Measurements from ENCODE around the gene NLN.

Gene NLN

DNA sequence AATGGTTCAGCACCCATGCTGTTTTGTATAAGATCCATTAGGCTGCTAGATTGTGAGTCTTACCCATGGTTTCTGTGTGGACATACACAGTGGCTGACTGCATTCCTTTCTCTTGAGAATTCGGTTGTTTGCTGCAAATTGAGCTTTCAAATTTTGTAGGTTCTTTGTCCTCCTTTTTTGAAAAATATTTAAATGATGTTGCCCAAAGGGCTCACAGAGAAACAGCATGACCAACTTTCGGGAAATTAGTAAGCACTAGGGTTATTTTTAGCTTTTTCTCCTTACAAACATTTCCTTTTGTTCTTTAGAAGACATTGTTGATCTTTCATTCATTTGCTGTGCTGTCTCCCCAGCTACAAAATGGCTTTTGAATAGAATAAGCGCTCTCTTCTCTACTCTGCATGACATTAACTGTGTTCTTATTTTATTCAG lies 79.4 kb downstream of the NLN start:
- H3K36me3 ChIP-seq (ENCODE audit: control insufficient read depth in 1 of 2, insufficient read depth in 2 of 2, low read length in 2 of 2), result peaks cover 12 to 20% of the 10 kb centered on the region in 2 experiments
- WGBS (ENCODE audit: extremely low coverage, insufficient coverage, insufficient read length), result no CpG with 5 or more reads among the region's 3 CpGs
- H3K4ac ChIP-seq (ENCODE audit: low read depth, low read length), result no peak overlapping the region
- H2BK12ac ChIP-seq (ENCODE audit: low read length), result no peak overlapping the region
- no peaks in the 10 kb centered on the region for H3K79me2 ChIP-seq (ENCODE audit: control insufficient read depth, insufficient read depth, low read length, poor library complexity)
- DNase-seq, result no peak
- no peak overlapping the region for H4K91ac ChIP-seq (ENCODE audit: low read depth, low read length)
- no peak overlapping the region for H3K9ac ChIP-seq (ENCODE audit: low read length)
- no peaks in the 10 kb centered on the region for H3K79me1 ChIP-seq (ENCODE audit: low read length)
- H3K18ac ChIP-seq (ENCODE audit: low read length), result no peak overlapping the region
- H3K14ac ChIP-seq (ENCODE audit: low read length), result no peak overlapping the region
- H3K23ac ChIP-seq (ENCODE audit: low read length), result no peak overlapping the region
- no peak overlapping the region for H2AK5ac ChIP-seq (ENCODE audit: low read length)
- no peak overlapping the region for H3K4me3 ChIP-seq (ENCODE audit: low read depth, low read length)
- H2AFZ ChIP-seq (ENCODE audit: insufficient read depth, low read length, poor library complexity), result no peak overlapping the region
- no peaks in the 10 kb centered on the region for H3K27me3 ChIP-seq (ENCODE audit: insufficient read depth, low read length)
- H2BK120ac ChIP-seq (ENCODE audit: insufficient read depth, low read length, poor library complexity), result no peak overlapping the region
- H3K9me3 ChIP-seq (ENCODE audit: insufficient read depth, low read depth, low read length), result peaks cover 14% of the 10 kb centered on the region
- no peak overlapping the region for H2BK5ac ChIP-seq (ENCODE audit: low read depth, low read length, poor library complexity)
- no peak overlapping the region for H4K8ac ChIP-seq (ENCODE audit: low read depth, low read length)
- no peak overlapping the region for H3K27ac ChIP-seq (ENCODE audit: low read depth, low read length)
- no peak overlapping the region for H4K12ac ChIP-seq (ENCODE audit: low read depth, low read length)
- H3K4me2 ChIP-seq (ENCODE audit: low read length), result no peak overlapping the region
- no peaks in the 10 kb centered on the region for H3K4me1 ChIP-seq (ENCODE audit: control insufficient read depth in 1 of 2, insufficient read depth in 2 of 2, low read length in 2 of 2)

DNA sequence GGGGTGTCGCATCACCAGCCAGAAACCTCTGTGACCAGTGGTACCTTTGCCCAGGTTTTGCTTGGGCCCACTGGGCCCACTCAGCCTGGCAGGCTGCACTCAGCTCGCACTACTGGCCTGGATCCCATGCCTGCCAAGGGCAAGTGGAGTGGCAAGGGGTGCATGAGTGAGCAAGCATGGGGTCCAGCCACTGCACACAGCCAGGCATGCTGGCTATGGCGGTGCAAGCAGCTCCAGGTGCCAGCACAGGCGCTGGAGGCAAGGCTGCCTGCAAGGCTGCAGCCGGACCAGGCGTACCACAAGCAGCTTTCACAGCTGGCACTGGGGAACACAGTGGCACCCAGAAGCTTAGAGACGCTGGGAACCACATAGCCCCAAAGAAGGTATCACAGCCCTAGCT lies 80.1 kb downstream of the NLN start:
- no peak overlapping the region for H2BK5ac ChIP-seq (ENCODE audit: low read depth, low read length, poor library complexity)
- H2BK12ac ChIP-seq (ENCODE audit: low read length), result no peak overlapping the region
- H3K23ac ChIP-seq (ENCODE audit: low read length), result no peak overlapping the region
- no peak overlapping the region for H3K4me2 ChIP-seq (ENCODE audit: low read length)
- H2AFZ ChIP-seq (ENCODE audit: insufficient read depth, low read length, poor library complexity), result no peak overlapping the region
- H2BK120ac ChIP-seq (ENCODE audit: insufficient read depth, low read length, poor library complexity), result no peak overlapping the region
- no peaks in the 10 kb centered on the region for H3K27me3 ChIP-seq (ENCODE audit: insufficient read depth, low read length)
- no peak overlapping the region for H3K9ac ChIP-seq (ENCODE audit: low read length)
- H3K4ac ChIP-seq (ENCODE audit: low read depth, low read length), result no peak overlapping the region
- no peaks in the 10 kb centered on the region for H3K79me1 ChIP-seq (ENCODE audit: low read length)
- no CpG with 5 or more reads among the region's 7 CpGs for WGBS (ENCODE audit: extremely low coverage, insufficient coverage, insufficient read length)
- no peak overlapping the region for H4K12ac ChIP-seq (ENCODE audit: low read depth, low read length)
- peaks cover 12 to 20% of the 10 kb centered on the region in 2 experiments for H3K36me3 ChIP-seq (ENCODE audit: control insufficient read depth in 1 of 2, insufficient read depth in 2 of 2, low read length in 2 of 2)
- peak overlapping the region; percentile 56 for H3K4me3 ChIP-seq (ENCODE audit: low read depth, low read length)
- no peak for DNase-seq
- H3K18ac ChIP-seq (ENCODE audit: low read length), result no peak overlapping the region
- H3K27ac ChIP-seq (ENCODE audit: low read depth, low read length), result no peak overlapping the region
- H3K9me3 ChIP-seq (ENCODE audit: insufficient read depth, low read depth, low read length), result peaks cover 14% of the 10 kb centered on the region
- H4K8ac ChIP-seq (ENCODE audit: low read depth, low read length), result no peak overlapping the region
- no peaks in the 10 kb centered on the region for H3K79me2 ChIP-seq (ENCODE audit: control insufficient read depth, insufficient read depth, low read length, poor library complexity)
- H2AK5ac ChIP-seq (ENCODE audit: low read length), result no peak overlapping the region
- H4K91ac ChIP-seq (ENCODE audit: low read depth, low read length), result no peak overlapping the region
- no peaks in the 10 kb centered on the region for H3K4me1 ChIP-seq (ENCODE audit: control insufficient read depth in 1 of 2, insufficient read depth in 2 of 2, low read length in 2 of 2)
- no peak overlapping the region for H3K14ac ChIP-seq (ENCODE audit: low read length)

GRCh38 chr5:65802820-65803219 lies 80.8 kb downstream of the NLN start:
- H3K4me1 ChIP-seq (ENCODE audit: control insufficient read depth in 1 of 2, insufficient read depth in 2 of 2, low read length in 2 of 2), result no peaks in the 10 kb centered on the region
- H3K27ac ChIP-seq (ENCODE audit: low read depth, low read length), result no peak overlapping the region
- no peak overlapping the region for H3K18ac ChIP-seq (ENCODE audit: low read length)
- H3K4ac ChIP-seq (ENCODE audit: low read depth, low read length), result no peak overlapping the region
- no peak overlapping the region for H2BK5ac ChIP-seq (ENCODE audit: low read depth, low read length, poor library complexity)
- DNase-seq, result no peak
- no peak overlapping the region for H3K4me3 ChIP-seq (ENCODE audit: low read depth, low read length)
- no peaks in the 10 kb centered on the region for H3K79me1 ChIP-seq (ENCODE audit: low read length)
- H3K9ac ChIP-seq (ENCODE audit: low read length), result no peak overlapping the region
- no peak overlapping the region for H2AFZ ChIP-seq (ENCODE audit: insufficient read depth, low read length, poor library complexity)
- H3K27me3 ChIP-seq (ENCODE audit: insufficient read depth, low read length), result no peaks in the 10 kb centered on the region
- H3K9me3 ChIP-seq (ENCODE audit: insufficient read depth, low read depth, low read length), result peaks cover 14% of the 10 kb centered on the region
- no CpG with 5 or more reads among the region's 4 CpGs for WGBS (ENCODE audit: extremely low coverage, insufficient coverage, insufficient read length)
- no peak overlapping the region for H4K12ac ChIP-seq (ENCODE audit: low read depth, low read length)
- H3K4me2 ChIP-seq (ENCODE audit: low read length), result no peak overlapping the region
- no peak overlapping the region for H2AK5ac ChIP-seq (ENCODE audit: low read length)
- H3K14ac ChIP-seq (ENCODE audit: low read length), result no peak overlapping the region
- no peaks in the 10 kb centered on the region for H3K79me2 ChIP-seq (ENCODE audit: control insufficient read depth, insufficient read depth, low read length, poor library complexity)
- no peak overlapping the region for H2BK120ac ChIP-seq (ENCODE audit: insufficient read depth, low read length, poor library complexity)
- H4K8ac ChIP-seq (ENCODE audit: low read depth, low read length), result no peak overlapping the region
- H2BK12ac ChIP-seq (ENCODE audit: low read length), result no peak overlapping the region
- H3K23ac ChIP-seq (ENCODE audit: low read length), result no peak overlapping the region
- H4K91ac ChIP-seq (ENCODE audit: low read depth, low read length), result no peak overlapping the region
- H3K36me3 ChIP-seq (ENCODE audit: control insufficient read depth in 1 of 2, insufficient read depth in 2 of 2, low read length in 2 of 2), result peaks cover 12 to 20% of the 10 kb centered on the region in 2 experiments

DNA sequence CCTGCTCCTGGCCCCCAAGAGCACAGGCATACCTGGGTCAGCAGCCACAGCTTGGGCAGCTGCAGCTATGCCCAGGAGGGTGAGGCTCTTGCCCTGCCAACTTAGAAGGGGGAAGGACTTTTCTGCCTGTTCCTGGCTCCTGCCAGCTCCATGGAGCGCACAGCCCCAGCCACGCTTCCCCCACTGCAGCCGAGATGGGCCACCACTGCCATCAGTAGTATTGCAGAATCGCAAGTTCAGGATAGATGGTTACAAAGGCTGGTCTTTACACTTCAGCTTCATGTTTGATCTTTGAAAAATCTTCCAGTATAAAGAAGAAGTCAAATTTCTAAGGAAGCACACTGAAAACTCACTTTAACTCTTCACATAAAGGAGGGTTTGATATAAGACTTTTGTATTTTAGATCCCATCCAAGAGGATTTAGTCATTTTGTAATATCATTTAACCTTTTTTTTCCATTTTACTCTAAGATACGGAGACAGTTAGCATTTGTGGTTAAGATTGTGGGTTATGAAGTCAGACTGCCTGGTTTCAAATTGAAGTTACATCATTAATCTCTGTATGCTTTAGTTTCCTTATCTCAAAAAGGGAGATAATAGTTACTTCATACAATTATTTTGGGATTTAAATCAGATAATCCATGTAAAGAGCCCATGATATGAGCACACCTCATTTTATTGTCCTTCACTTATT lies 81.8 kb downstream of the NLN start:
- no peak for DNase-seq
- peaks cover 12 to 19% of the 10 kb centered on the region in 2 experiments for H3K36me3 ChIP-seq (ENCODE audit: control insufficient read depth in 1 of 2, insufficient read depth in 2 of 2, low read length in 2 of 2)
- no CpG with 5 or more reads among the region's 5 CpGs for WGBS (ENCODE audit: extremely low coverage, insufficient coverage, insufficient read length)

More for the DNA sequence above, 81.8 kb downstream of the NLN start:
- no peak overlapping the region for H2BK120ac ChIP-seq (ENCODE audit: insufficient read depth, low read length, poor library complexity)
- no peak overlapping the region for H2AK5ac ChIP-seq (ENCODE audit: low read length)
- H2AFZ ChIP-seq (ENCODE audit: insufficient read depth, low read length, poor library complexity), result no peak overlapping the region
- no peak overlapping the region for H3K4ac ChIP-seq (ENCODE audit: low read depth, low read length)
- H3K27me3 ChIP-seq (ENCODE audit: insufficient read depth, low read length), result no peaks in the 10 kb centered on the region
- H3K18ac ChIP-seq (ENCODE audit: low read length), result no peak overlapping the region
- no peak overlapping the region for H4K12ac ChIP-seq (ENCODE audit: low read depth, low read length)
- H4K8ac ChIP-seq (ENCODE audit: low read depth, low read length), result no peak overlapping the region
- H3K4me1 ChIP-seq (ENCODE audit: control insufficient read depth in 1 of 2, insufficient read depth in 2 of 2, low read length in 2 of 2), result peaks cover 0 to 2% of the 10 kb centered on the region in 2 experiments
- no peak overlapping the region for H3K27ac ChIP-seq (ENCODE audit: low read depth, low read length)
- no peak overlapping the region for H3K4me3 ChIP-seq (ENCODE audit: low read depth, low read length)
- no peaks in the 10 kb centered on the region for H3K79me2 ChIP-seq (ENCODE audit: control insufficient read depth, insufficient read depth, low read length, poor library complexity)
- H3K9ac ChIP-seq (ENCODE audit: low read length), result no peak overlapping the region
- no peak overlapping the region for H3K23ac ChIP-seq (ENCODE audit: low read length)
- H2BK5ac ChIP-seq (ENCODE audit: low read depth, low read length, poor library complexity), result no peak overlapping the region
- H2BK12ac ChIP-seq (ENCODE audit: low read length), result no peak overlapping the region
- no peaks in the 10 kb centered on the region for H3K79me1 ChIP-seq (ENCODE audit: low read length)
- H3K14ac ChIP-seq (ENCODE audit: low read length), result no peak overlapping the region
- H3K4me2 ChIP-seq (ENCODE audit: low read length), result no peak overlapping the region
- no peak overlapping the region for H4K91ac ChIP-seq (ENCODE audit: low read depth, low read length)
- H3K9me3 ChIP-seq (ENCODE audit: insufficient read depth, low read depth, low read length), result peaks cover 14% of the 10 kb centered on the region
